Kidney (tissue), 14 donors: ENCODE data around the gene COL4A2. TPM values are rescaled to one million over a fixed set of nuclear protein-coding genes. Genes with fewer than 3 reads are reported as not detected.

Experiments
- DNase-seq, 5 donors: peaks; one replicate each; pipeline ENCODE4 v3.0.0-alpha.2; 2013 to 2020
- FAIRE-seq: peaks from 2 replicates; lab custom pipeline; 2012; peaks lifted over from hg19 to GRCh38; lab: Jason Lieb, UNC
- H3K27ac ChIP-seq, 2 donors: one replicate each; pipeline ENCODE4 v1.7.0; 2013; ENCODE audit warnings: low read depth in 2 of 2, low read length in 2 of 2, inconsistent platforms in 1 of 2
- H3K27me3 ChIP-seq: one replicate; pipeline ENCODE4 v1.7.1; 2013; ENCODE audit warnings: low read length, inconsistent platforms; ENCODE audit not compliant: control insufficient read depth, insufficient read depth
- H3K36me3 ChIP-seq, 3 donors: one replicate each; pipeline versions ENCODE4 v1.7.0 to v1.7.1; 2013; ENCODE audit warnings: low read length in 3 of 3, control low read depth in 1 of 3, inconsistent platforms in 1 of 3; ENCODE audit not compliant: insufficient read depth in 3 of 3, control insufficient read depth in 2 of 3
- H3K4me1 ChIP-seq, 3 donors: one replicate each; pipeline versions ENCODE4 v1.7.0 to v1.7.1; 2013; ENCODE audit warnings: low read length in 3 of 3, inconsistent platforms in 1 of 3, low read depth in 1 of 3; ENCODE audit not compliant: control insufficient read depth in 2 of 3, insufficient read depth in 2 of 3
- H3K4me3 ChIP-seq, 3 donors: one replicate each; pipeline versions ENCODE4 v1.7.0 to v1.8.1; 2013; ENCODE audit warnings: low read length in 3 of 3, control low read depth in 1 of 3, inconsistent platforms in 1 of 3
- H3K9ac ChIP-seq, 3 donors: one replicate each; pipeline versions ENCODE4 v1.7.0 to v1.7.1; 2013; ENCODE audit warnings: low read length in 3 of 3, control low read depth in 1 of 3, inconsistent platforms in 1 of 3
- H3K9me3 ChIP-seq, 3 donors: one replicate each; pipeline versions ENCODE4 v1.7.0 to v1.7.1; 2013; ENCODE audit warnings: low read length in 3 of 3, control low read depth in 1 of 3, inconsistent platforms in 1 of 3; ENCODE audit not compliant: control insufficient read depth in 2 of 3, insufficient read depth in 1 of 3
- intact Hi-C: fragments of 100-400 bp; cut with DNase I; formaldehyde crosslinking; loops from one replicate; pipeline ENCODE4 v1.11.1; 2022
- polyA plus RNA-seq: library from polyadenylated mRNA; stranded (reverse); fragments of 350-450 nt; fragmentation: Illumina TruSeq; extraction: RNeasy Lipid Tissue Mini Kit (QIAGEN cat#74804); gene quantifications from one replicate; pipeline ENCODE4 v1.2.3, GENCODE V29; 2014; ENCODE audit warnings: low read depth, low replicate concordance; ENCODE audit not compliant: insufficient read depth
- total RNA-seq: library from RNA; stranded (reverse); fragmentation: NEBNext Ultra II Directional; extraction: Animal tissue kit (Norgen Biotek cat#: 25700); gene quantifications from one replicate; pipeline ENCODE4 v1.2.1, GENCODE V29; 2021
- TF ChIP-seq, protein P1 (sequence below): IDR thresholded peaks from 3 replicates; pipeline ENCODE4 v1.5.1; 2012; ENCODE audit warnings: mild to moderate bottlenecking, moderate library complexity, borderline replicate concordance; ENCODE audit not compliant: insufficient read depth; ENCODE audit errors: extremely low read depth
- donor health status: control.
- donor health status: control.
- donor health status: control.
- donor health status: control.
- donor health status: control.
- donor health status: DM: yes; HTN: yes; CAD: no.
- donor health status: Normal renal cell carcinoma (clear cell type).

COL4A2 gene
- total and polyA plus RNA-seq, 2 donors from 2014 or later: 126 to 265 TPM

DNA sequence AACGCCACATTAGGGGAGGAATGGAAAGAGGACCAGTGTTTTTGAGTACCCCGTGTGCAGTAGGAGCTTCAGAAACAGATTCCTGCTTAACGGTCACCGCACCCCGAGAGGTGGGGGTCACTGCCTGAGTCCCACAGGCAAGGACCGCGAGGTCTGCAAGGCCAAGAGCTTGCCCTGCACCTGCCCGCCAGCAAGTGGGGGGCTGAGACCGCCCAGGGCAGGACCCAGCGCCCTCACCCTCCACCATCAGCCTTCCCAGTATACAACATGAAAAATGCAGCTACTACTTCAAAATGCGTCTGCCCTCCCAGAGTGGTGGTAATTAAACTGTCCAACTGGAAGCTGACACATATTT lies 45.0 kb upstream of the COL4A2 start:
- no peak for FAIRE-seq
- H3K4me1 ChIP-seq: peaks cover 15 to 27% (median 27%) of the 10 kb centered on the region in 3 donors
- no peak overlapping the region for H3K4me3 ChIP-seq
- peaks cover 0 to 1% (median 0%) of the 10 kb centered on the region in 3 donors for H3K9me3 ChIP-seq
- DNase-seq: no peak
- H3K27ac ChIP-seq: no peak overlapping the region
- no peak overlapping the region for H3K9ac ChIP-seq
- intact Hi-C loops: no loop called here
- H3K36me3 ChIP-seq: no peaks in the 10 kb centered on the region
- TF ChIP-seq, protein P1, sequence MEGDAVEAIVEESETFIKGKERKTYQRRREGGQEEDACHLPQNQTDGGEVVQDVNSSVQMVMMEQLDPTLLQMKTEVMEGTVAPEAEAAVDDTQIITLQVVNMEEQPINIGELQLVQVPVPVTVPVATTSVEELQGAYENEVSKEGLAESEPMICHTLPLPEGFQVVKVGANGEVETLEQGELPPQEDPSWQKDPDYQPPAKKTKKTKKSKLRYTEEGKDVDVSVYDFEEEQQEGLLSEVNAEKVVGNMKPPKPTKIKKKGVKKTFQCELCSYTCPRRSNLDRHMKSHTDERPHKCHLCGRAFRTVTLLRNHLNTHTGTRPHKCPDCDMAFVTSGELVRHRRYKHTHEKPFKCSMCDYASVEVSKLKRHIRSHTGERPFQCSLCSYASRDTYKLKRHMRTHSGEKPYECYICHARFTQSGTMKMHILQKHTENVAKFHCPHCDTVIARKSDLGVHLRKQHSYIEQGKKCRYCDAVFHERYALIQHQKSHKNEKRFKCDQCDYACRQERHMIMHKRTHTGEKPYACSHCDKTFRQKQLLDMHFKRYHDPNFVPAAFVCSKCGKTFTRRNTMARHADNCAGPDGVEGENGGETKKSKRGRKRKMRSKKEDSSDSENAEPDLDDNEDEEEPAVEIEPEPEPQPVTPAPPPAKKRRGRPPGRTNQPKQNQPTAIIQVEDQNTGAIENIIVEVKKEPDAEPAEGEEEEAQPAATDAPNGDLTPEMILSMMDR: no peak
- H3K27me3 ChIP-seq: no peaks in the 10 kb centered on the region

DNA sequence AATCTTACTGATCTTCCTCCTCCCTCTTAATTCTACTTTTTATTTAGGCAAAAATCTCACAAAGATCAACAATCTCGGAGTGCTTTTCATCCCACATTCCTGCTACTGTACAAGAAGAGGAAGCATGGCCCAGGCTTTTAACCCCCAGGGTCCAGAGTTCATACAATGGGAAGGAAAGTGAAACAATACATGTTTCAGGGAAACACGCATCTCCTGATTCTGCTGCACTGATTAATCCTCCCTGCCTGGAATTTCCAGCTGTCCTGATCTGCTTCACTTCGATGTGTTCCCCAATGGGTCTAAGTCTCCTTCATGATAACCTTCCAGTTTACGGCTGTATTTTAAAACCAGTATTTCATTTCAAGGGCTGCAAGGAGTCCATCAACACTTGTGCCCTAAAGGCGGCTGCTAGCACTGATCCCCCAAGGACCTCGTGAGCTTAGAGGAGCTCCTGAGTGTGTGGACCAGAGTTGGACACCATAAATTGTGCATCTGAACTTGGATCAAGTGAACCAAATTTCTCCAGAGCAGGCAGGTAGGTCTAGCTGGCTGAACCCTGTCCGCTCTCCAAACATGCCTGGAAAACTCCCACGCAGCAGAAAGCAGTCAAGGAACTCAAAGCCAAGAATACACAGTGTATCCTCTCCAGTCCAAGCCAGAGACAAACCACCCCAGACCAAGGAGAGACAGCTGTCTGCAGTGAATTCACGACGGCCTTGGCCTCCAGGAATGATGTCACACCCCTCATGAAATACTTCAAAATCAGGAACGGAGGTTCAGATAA lies 44.4 kb upstream of the COL4A2 start:
- no peaks in the 10 kb centered on the region for H3K9me3 ChIP-seq
- no peaks in the 10 kb centered on the region for H3K36me3 ChIP-seq
- intact Hi-C loops: no loop called here
- H3K27me3 ChIP-seq: no peaks in the 10 kb centered on the region
- peak overlapping the region in 1 of 3 donors; percentile 40 for H3K4me3 ChIP-seq
- DNase-seq (peak in 3 of 5 donors; percentile 39 to 86 (median 64)), FAIRE-seq (no peak)
- H3K9ac ChIP-seq: peak overlapping the region in 1 of 3 donors; percentile 12
- H3K27ac ChIP-seq: peak overlapping the region; percentile 23 to 51
- H3K4me1 ChIP-seq: peaks cover 15 to 27% (median 27%) of the 10 kb centered on the region in 3 donors
- TF ChIP-seq, protein P1: no peak

GRCh38 chr13:110263404-110263803 lies 43.7 kb upstream of the COL4A2 start:
- Histone ChIP-seq H3K36me3 (no peaks in the 10 kb centered on the region), H3K4me1 (peaks cover 15 to 27% (median 27%) of the 10 kb centered on the region in 3 donors), H3K27me3 (no peaks in the 10 kb centered on the region), H3K9ac (no peak overlapping the region), H3K27ac (peak overlapping the region in 1 of 2 donors; percentile 23), H3K9me3 (no peaks in the 10 kb centered on the region), H3K4me3 (no peak overlapping the region)
- DNase-seq (no peak), FAIRE-seq (peak; percentile 33)
- intact Hi-C loops: no loop called here
- TF ChIP-seq, protein P1: no peak
